HL-60 (cell line): ENCODE measurements around the gene MFAP5.

Source experiments
- GABPA ChIP-seq: IDR thresholded peaks from 2 replicates; pipeline ENCODE4 v1.6.1; 2012; ENCODE audit warnings: low read depth
- POLR2AphosphoS5 ChIP-seq: IDR thresholded peaks from 2 replicates; pipeline ENCODE4 v1.6.1; 2012; ENCODE audit warnings: low read depth
- REST ChIP-seq: IDR thresholded peaks from 2 replicates; pipeline ENCODE4 v1.6.1; 2012; ENCODE audit warnings: low read depth; ENCODE audit not compliant: insufficient replicate concordance
- SPI1 ChIP-seq: IDR thresholded peaks from 2 replicates; pipeline ENCODE4 v1.6.1; 2012; ENCODE audit warnings: low read depth, mild to moderate bottlenecking, borderline replicate concordance
- TF ChIP-seq, protein P1 (sequence below): IDR thresholded peaks from one replicate; pipeline ENCODE4 v1.5.1; 2011; ENCODE audit warnings: low read length, control low read depth, inconsistent platforms; ENCODE audit not compliant: insufficient read depth

GRCh38 chr12:8637666-8638065 lies 25.0 kb downstream of the MFAP5 start:
- TF ChIP-seq REST (no peak), GABPA (no peak), POLR2AphosphoS5 (no peak), SPI1 (no peak)
- TF ChIP-seq, protein P1, sequence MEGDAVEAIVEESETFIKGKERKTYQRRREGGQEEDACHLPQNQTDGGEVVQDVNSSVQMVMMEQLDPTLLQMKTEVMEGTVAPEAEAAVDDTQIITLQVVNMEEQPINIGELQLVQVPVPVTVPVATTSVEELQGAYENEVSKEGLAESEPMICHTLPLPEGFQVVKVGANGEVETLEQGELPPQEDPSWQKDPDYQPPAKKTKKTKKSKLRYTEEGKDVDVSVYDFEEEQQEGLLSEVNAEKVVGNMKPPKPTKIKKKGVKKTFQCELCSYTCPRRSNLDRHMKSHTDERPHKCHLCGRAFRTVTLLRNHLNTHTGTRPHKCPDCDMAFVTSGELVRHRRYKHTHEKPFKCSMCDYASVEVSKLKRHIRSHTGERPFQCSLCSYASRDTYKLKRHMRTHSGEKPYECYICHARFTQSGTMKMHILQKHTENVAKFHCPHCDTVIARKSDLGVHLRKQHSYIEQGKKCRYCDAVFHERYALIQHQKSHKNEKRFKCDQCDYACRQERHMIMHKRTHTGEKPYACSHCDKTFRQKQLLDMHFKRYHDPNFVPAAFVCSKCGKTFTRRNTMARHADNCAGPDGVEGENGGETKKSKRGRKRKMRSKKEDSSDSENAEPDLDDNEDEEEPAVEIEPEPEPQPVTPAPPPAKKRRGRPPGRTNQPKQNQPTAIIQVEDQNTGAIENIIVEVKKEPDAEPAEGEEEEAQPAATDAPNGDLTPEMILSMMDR, result no peak
